A673 (cell line): ENCODE measurements around the gene AKAP1.

Experiments
- EZH2 ChIP-seq: fragments of 200-600 bp; sonication (generic); IDR thresholded peaks from 2 replicates; pipeline ENCODE4 v1.6.1; 2017; ENCODE audit warnings: borderline replicate concordance, low read depth, mild to moderate bottlenecking, mixed read lengths, antibody characterized with exemption, low read length; ENCODE audit not compliant: poor library complexity, severe bottlenecking
- TF ChIP-seq, protein P1 (sequence below): fragments of 300-800, 200-600 bp; sonication (generic); conservative IDR thresholded peaks from 2 replicates; pipeline ENCODE4 v1.5.1; 2017; ENCODE audit warnings: low read depth, mild to moderate bottlenecking, antibody characterized with exemption, low read length, moderate library complexity, mixed read lengths

- TF ChIP-seq, protein P1, sequence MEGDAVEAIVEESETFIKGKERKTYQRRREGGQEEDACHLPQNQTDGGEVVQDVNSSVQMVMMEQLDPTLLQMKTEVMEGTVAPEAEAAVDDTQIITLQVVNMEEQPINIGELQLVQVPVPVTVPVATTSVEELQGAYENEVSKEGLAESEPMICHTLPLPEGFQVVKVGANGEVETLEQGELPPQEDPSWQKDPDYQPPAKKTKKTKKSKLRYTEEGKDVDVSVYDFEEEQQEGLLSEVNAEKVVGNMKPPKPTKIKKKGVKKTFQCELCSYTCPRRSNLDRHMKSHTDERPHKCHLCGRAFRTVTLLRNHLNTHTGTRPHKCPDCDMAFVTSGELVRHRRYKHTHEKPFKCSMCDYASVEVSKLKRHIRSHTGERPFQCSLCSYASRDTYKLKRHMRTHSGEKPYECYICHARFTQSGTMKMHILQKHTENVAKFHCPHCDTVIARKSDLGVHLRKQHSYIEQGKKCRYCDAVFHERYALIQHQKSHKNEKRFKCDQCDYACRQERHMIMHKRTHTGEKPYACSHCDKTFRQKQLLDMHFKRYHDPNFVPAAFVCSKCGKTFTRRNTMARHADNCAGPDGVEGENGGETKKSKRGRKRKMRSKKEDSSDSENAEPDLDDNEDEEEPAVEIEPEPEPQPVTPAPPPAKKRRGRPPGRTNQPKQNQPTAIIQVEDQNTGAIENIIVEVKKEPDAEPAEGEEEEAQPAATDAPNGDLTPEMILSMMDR: no peak
- TF ChIP-seq EZH2: no peak
Measured at GRCh38 chr17:57104461-57105175, 19.6 kb downstream of the AKAP1 start.
